HG03039 (cell line): ENCODE measurements around the gene DSN1.
"Not testable (repeated sequence)": the region's sequence is repeated elsewhere in the genome, so short reads cannot be mapped to it uniquely, and the experiment has no call there.

Experiments used
- ATAC-seq: cut with Tn5 transposase; IDR thresholded peaks from one replicate; pipeline ENCODE4 v1.9.1; 2021; ENCODE audit warnings: mild to moderate bottlenecking, moderate library complexity; ENCODE audit not compliant: unreplicated experiment

Gene DSN1

GRCh38 chr20:36773597-36774390 is at the start of gene DSN1:
TSS of gene DSN1 (minus strand) at chr20:36773763. CDS start at chr20:36771458, 2,305 bp downstream.
- peak; percentile 81 for ATAC-seq

- ATAC-seq: no peak
Observed at GRCh38 chr20:36823121-36823520, 49.6 kb upstream of the DSN1 start.

GRCh38 chr20:36821964-36822437 is 48.4 kb upstream of the DSN1 start:
- ATAC-seq: no peak

- ATAC-seq: no peak
Observed at GRCh38 chr20:36820928-36821327, 47.4 kb upstream of the DSN1 start.

GRCh38 chr20:36820073-36820472 is 46.5 kb upstream of the DSN1 start:
- ATAC-seq: no peak

- no peak for ATAC-seq
Observed at GRCh38 chr20:36819659-36820058, 46.1 kb upstream of the DSN1 start.

- ATAC-seq: no peak
Observed at GRCh38 chr20:36818861-36819260, 45.3 kb upstream of the DSN1 start.

GRCh38 chr20:36818185-36818584 is 44.6 kb upstream of the DSN1 start:
- no peak for ATAC-seq

- ATAC-seq: no peak
Observed at GRCh38 chr20:36817496-36817895, 43.9 kb upstream of the DSN1 start.

- no peak for ATAC-seq
Observed at GRCh38 chr20:36815454-36816091, 42.0 kb upstream of the DSN1 start.

GRCh38 chr20:36812594-36813463 is 39.3 kb upstream of the DSN1 start:
- no peak for ATAC-seq

GRCh38 chr20:36808317-36809257 is 35.0 kb upstream of the DSN1 start:
- no peak for ATAC-seq

- ATAC-seq: no peak
Observed at GRCh38 chr20:36806049-36806448, 32.5 kb upstream of the DSN1 start.

- ATAC-seq: no peak
Observed at GRCh38 chr20:36805396-36805795, 31.8 kb upstream of the DSN1 start.

GRCh38 chr20:36804425-36804824 is 30.9 kb upstream of the DSN1 start:
- ATAC-seq: no peak

GRCh38 chr20:36802326-36803222 is 29.0 kb upstream of the DSN1 start:
- ATAC-seq: no peak

- ATAC-seq: no peak
Observed at GRCh38 chr20:36800410-36800809, 26.8 kb upstream of the DSN1 start.

GRCh38 chr20:36799313-36799712 is 25.8 kb upstream of the DSN1 start:
- not testable (repeated sequence) for ATAC-seq

GRCh38 chr20:36796875-36797274 is 23.3 kb upstream of the DSN1 start:
- no peak for ATAC-seq
